HepG2 (cell line): ENCODE results near the gene RASSF7. TPM values are rescaled to one million over a fixed set of nuclear protein-coding genes. Genes with fewer than 3 reads are reported as not detected.

ENCODE experiments used
- AKAP8 ChIP-seq: sonication (generic); formaldehyde crosslinking; IDR thresholded peaks from 2 replicates; pipeline ENCODE4 v1.5.1; 2020; ENCODE audit warnings: mild to moderate bottlenecking, missing genetic modification reagents
- ARNT2 ChIP-seq: sonication (generic); formaldehyde crosslinking; IDR thresholded peaks from 2 replicates; pipeline ENCODE4 v1.8.0; 2022; ENCODE audit warnings: mild to moderate bottlenecking, low read depth, missing genetic modification reagents, moderate library complexity
- BRD4 ChIP-seq: sonication (generic); formaldehyde crosslinking; IDR thresholded peaks from 2 replicates; pipeline ENCODE4 v1.4.0; 2020; ENCODE audit warnings: missing genetic modification reagents
- CEBPZ ChIP-seq: IDR thresholded peaks from 2 replicates; pipeline ENCODE4 v1.6.1; 2012; ENCODE audit warnings: low read length, improper control_type of control experiment
- DNMT3B ChIP-seq: conservative IDR thresholded peaks from 2 replicates; pipeline ENCODE4 v1.6.1; 2016; ENCODE audit warnings: missing biosample characterization, control low read depth
- GFI1 ChIP-seq: sonication (generic); formaldehyde crosslinking; IDR thresholded peaks from 2 replicates; pipeline ENCODE4 v1.5.0; 2020; ENCODE audit warnings: missing genetic modification reagents, mild to moderate bottlenecking, borderline replicate concordance
- TCF7 ChIP-seq: sonication (generic); IDR thresholded peaks from 2 replicates; pipeline ENCODE4 v1.6.1; 2016; ENCODE audit warnings: antibody characterized with exemption, low read depth
- ZNF33B ChIP-seq: sonication (generic); formaldehyde crosslinking; IDR thresholded peaks from 2 replicates; pipeline ENCODE4 v1.5.1; 2020; ENCODE audit warnings: mild to moderate bottlenecking, missing genetic modification reagents
- ZNF441 ChIP-seq: sonication (generic); formaldehyde crosslinking; IDR thresholded peaks from 2 replicates; pipeline ENCODE4 v1.7.0; 2021; ENCODE audit warnings: missing genetic modification reagents, borderline replicate concordance
- ZNF552 ChIP-seq: sonication (generic); formaldehyde crosslinking; IDR thresholded peaks from 2 replicates; pipeline ENCODE4 v1.9.0; 2022; ENCODE audit warnings: missing genetic modification reagents, mild to moderate bottlenecking, borderline replicate concordance
- ZNF609 ChIP-seq: sonication (generic); formaldehyde crosslinking; IDR thresholded peaks from 2 replicates; pipeline ENCODE4 v1.4.0; 2020; ENCODE audit warnings: mild to moderate bottlenecking, missing genetic modification reagents, borderline replicate concordance
- polyA plus RNA-seq, 8 experiments: library from polyadenylated mRNA; depleted of rRNA in 3 of 8; stranded (reverse) in 7 of 8; unstranded in 1 of 8; fragments of >200 nt; fragmentation: Illumina TruSeq in 4 of 8; extraction: Trizol in 4 of 8; gene quantifications; 2 replicates each; pipeline versions ENCODE4 v1.2.1 to v1.2.3, GENCODE V29; 2011 to 2016; ENCODE audit warnings: low read depth in 4 of 8, missing spikeins in 1 of 8, mixed read lengths in 1 of 8; ENCODE audit not compliant: insufficient read depth in 1 of 8
- total RNA-seq, 5 experiments: library from RNA; depleted of rRNA; stranded (reverse); fragments of >200 nt; fragmentation: Illumina TruSeq; extraction: Trizol; gene quantifications; 2 replicates each; pipeline ENCODE4 v1.2.3, GENCODE V29; 2016; ENCODE audit warnings: low read depth in 1 of 5
- TF ChIP-seq, protein P1 (sequence below): sonication (generic); formaldehyde crosslinking; IDR thresholded peaks from 2 replicates; pipeline ENCODE4 v1.4.0; 2020; ENCODE audit warnings: missing genetic modification reagents, mild to moderate bottlenecking, borderline replicate concordance
- TF ChIP-seq, protein P2 (sequence below): IDR thresholded peaks from 2 replicates; pipeline ENCODE4 v1.6.1; 2016
- TF ChIP-seq, protein P3 (sequence below): sonication (generic); formaldehyde crosslinking; IDR thresholded peaks from 2 replicates; pipeline ENCODE4 v1.8.0; 2022; ENCODE audit warnings: low read depth, missing genetic modification reagents

The RASSF7 gene
- total and polyA plus RNA-seq, 2 of the 13 experiments (the other 11 are each of a cell fraction or from before 2014, with no cell fraction given): 20.2 to 28.6 TPM

DNA sequence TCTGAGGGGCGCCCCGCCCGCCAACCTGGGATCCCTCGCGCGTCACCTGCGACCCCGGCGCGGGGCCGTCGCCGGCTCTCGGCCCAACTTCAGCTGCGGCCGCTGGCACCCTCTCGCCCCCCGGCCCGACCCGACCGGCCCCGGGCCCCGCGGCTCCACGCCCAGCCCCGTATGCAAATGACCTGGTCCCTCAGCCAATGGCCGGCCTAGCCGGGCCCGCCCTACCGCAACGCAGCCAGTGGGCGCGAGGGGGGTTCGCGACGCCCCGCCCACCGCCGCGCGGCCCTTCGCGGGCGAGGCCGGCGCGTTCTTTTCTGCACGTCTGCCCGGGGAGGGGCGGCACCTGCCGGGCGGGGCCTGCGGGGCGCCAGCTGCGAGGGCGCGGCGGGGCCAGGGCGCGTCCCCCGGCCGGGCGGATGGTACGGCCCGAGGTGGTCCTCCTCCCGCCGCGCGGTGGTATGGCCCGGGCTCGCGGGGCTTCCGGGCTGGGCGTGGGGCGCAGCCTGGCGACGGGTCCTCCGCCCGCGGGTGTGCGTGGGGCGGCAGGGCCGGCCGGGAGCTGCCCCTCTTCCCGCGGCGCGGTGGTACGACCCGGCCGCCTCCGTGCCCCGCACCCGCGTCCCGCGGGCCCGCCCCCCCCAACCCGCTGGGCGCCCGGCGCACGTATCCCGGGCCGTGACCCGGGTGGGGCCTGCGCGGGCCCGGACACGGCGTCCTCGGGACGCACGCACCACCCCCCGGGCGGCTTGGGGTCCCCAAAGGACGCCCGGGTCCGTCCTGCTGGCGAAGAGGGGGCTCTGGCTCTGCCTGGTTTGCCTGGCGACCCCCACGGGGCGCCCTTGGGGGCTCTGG, 7.8 kb downstream of the RASSF7 start (continued):
- no peak for TF ChIP-seq AKAP8 (CRISPR knock-in tag)
- TF ChIP-seq, protein P1, sequence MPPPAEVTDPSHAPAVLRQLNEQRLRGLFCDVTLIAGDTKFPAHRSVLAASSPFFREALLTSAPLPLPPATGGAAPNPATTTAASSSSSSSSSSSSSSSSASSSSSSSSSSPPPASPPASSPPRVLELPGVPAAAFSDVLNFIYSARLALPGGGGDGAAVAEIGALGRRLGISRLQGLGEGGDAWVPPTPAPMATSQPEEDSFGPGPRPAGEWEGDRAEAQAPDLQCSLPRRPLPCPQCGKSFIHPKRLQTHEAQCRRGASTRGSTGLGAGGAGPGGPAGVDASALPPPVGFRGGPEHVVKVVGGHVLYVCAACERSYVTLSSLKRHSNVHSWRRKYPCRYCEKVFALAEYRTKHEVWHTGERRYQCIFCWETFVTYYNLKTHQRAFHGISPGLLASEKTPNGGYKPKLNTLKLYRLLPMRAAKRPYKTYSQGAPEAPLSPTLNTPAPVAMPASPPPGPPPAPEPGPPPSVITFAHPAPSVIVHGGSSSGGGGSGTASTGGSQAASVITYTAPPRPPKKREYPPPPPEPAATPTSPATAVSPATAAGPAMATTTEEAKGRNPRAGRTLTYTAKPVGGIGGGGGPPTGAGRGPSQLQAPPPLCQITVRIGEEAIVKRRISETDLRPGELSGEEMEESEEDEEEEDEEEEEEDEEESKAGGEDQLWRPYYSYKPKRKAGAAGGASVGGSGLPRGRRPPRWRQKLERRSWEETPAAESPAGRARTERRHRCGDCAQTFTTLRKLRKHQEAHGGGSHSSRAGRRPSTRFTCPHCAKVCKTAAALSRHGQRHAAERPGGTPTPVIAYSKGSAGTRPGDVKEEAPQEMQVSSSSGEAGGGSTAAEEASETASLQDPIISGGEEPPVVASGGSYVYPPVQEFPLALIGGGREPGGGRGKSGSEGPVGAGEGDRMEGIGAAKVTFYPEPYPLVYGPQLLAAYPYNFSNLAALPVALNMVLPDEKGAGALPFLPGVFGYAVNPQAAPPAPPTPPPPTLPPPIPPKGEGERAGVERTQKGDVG (CRISPR knock-in tag): no peak
- TF ChIP-seq, protein P2, sequence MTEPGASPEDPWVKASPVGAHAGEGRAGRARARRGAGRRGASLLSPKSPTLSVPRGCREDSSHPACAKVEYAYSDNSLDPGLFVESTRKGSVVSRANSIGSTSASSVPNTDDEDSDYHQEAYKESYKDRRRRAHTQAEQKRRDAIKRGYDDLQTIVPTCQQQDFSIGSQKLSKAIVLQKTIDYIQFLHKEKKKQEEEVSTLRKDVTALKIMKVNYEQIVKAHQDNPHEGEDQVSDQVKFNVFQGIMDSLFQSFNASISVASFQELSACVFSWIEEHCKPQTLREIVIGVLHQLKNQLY (CRISPR knock-in tag): no peak
- no peak for TF ChIP-seq DNMT3B (CRISPR knock-in tag)
- TF ChIP-seq TCF7: no peak
- TF ChIP-seq CEBPZ: no peak
- TF ChIP-seq ZNF33B (CRISPR knock-in tag): no peak
- TF ChIP-seq GFI1 (CRISPR knock-in tag): no peak; the same call in 1 of the 2 replicates
- TF ChIP-seq BRD4 (CRISPR knock-in tag): no peak
- TF ChIP-seq, protein P3, sequence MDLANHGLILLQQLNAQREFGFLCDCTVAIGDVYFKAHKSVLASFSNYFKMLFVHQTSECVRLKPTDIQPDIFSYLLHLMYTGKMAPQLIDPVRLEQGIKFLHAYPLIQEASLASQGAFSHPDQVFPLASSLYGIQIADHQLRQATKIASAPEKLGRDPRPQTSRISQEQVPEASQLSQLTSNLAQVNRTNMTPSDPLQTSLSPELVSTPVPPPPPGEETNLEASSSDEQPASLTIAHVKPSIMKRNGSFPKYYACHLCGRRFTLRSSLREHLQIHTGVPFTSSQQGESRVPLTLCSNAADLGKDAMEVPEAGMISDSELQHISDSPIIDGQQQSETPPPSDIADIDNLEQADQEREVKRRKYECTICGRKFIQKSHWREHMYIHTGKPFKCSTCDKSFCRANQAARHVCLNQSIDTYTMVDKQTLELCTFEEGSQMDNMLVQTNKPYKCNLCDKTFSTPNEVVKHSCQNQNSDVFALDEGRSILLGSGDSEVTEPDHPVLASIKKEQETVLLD: peak; percentile 59
- no peak for TF ChIP-seq ZNF441
- no peak for TF ChIP-seq ZNF609 (CRISPR knock-in tag)
- peak; percentile 51; the same call in 1 of the 2 replicates for TF ChIP-seq ARNT2 (CRISPR knock-in tag)
- TF ChIP-seq ZNF552: no peak
